Activated CD8-positive, alpha-beta memory T cell treated with anti-CD3 and anti-CD28 coated beads for 24 hours (primary cell): ENCODE results near the gene FBXO24.
A peak's percentile ranks its signal among the peaks of the same experiment; 100 is the strongest.

ENCODE experiments used
- DNase-seq: peaks from one replicate; pipeline ENCODE4 v3.0.0-alpha.2; 2020

FBXO24 gene

DNA sequence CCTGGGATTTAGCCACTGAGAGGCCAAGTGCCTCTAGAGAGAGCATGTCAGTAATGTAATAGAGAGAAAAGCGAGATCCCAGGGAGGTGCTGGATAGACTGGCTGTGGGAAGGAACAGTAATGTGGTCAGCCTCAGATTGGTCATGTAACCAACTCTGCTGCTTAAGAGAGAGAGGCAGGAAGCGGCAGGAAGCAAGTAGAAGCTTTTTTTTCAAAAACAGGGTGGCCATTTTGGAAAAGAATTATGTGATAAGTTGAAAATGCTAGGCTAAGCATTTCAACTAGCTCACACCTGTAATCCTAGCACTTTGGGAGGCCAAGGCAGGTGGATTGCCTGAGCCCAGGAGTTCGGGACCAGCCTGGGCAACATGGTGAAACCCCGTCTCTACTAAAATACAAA lies 12.3 kb downstream of the FBXO24 start:
- DNase-seq = no peak

DNA sequence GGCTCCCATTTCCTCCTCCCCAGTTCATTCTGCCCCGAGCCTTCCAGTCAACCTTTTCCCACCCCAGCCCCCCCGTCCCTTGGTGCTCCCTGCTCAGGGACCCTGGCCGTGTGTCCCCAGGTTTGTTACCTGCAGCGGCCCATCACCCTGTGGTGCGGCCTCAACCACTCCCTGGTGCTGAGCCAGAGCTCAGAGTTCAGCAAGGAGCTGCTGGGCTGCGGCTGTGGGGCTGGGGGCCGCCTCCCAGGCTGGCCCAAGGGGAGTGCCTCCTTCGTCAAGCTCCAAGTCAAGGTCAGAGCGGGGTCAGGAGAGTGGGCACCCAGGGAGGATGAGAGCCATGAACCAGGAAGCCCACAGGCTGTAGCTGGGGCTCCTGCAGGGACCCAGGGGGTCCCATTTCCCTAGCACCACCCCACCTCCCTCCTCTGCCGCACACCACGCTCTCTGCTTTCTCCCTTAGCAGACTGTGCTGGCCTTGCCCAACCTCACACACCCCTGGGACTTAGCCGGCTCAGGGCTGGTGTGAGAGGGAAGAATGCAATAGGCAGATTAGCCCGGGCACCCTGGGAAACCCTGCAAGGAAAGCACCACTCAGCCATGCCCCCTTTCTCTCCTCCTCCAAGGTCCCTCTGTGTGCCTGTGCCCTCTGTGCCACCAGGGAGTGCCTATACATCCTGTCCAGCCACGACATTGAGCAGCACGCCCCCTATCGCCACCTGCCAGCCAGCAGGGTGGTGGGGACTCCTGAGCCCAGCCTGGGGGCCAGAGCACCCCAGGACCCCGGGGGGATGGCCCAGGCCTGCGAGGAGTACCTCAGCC lies 14.0 kb downstream of the FBXO24 start:
- no peak for DNase-seq

DNA sequence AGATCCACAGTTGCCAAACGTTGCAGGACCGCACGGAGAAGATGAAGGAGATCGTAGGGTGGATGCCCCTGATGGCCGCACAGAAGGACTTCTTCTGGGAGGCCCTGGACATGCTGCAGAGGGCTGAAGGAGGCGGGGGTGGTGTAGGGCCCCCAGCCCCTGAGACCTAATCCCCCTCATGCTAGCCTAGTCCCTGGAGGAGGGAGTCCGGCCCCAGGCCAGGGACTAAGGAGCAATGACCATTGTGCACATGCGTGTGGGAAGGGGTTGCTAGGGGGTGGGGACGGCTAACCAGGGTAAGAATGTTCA lies 14.6 kb downstream of the FBXO24 start:
- no peak for DNase-seq

DNA sequence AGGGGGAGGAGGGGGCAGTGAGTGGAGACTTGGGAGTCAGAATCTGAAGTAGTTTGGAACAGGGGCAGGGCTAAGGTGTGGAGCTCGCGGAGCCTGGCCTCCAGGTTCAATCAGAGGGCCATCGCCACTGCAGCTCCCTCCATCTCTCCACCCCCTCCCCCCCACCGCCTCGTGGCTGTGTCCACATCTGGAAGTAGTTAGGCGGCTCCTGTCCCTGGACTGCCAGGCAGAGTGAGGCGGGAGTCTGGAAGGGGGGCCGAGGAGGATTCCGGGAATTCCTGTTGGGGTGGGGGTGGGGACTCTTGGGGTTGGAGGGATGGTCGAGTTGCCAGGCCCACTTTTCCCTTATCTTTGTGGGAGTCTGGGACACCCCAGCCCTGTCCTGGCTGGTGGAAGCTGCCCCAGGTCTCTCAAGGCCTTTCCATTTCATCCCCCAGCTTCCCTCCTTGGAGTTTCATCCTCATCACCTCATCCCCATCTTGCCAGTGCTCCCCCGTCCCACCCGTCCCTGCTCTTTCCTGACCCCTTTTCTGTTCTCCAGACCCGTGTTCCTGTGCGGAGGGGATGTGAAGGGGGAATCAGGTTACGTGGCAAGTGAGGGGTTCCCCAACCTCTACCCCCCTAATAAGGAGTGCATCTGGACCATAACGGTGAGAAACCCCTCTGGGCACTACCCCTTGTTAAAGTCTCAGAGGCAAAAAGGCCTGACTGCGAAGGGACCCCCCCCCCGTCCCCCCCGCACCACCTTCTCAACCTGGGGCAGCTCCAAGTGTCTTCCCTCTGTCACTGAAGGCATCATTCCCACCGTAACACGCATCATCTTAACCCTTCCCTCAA lies 17.0 kb downstream of the FBXO24 start:
- no peak for DNase-seq

DNA sequence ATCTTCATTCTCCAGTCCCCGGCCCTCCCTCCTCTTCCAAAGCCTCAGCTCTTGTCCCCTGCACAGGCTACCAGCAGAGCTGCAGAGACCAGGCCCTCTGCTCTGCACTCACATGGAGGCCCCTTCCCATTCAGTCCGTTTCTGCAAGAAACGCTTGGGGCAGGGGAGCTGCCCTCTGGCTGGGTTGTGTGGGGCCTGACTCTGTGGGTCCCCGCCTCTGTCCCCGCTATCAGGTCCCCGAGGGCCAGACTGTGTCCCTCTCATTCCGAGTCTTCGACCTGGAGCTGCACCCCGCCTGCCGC lies 17.5 kb downstream of the FBXO24 start:
- DNase-seq = no peak

DNA sequence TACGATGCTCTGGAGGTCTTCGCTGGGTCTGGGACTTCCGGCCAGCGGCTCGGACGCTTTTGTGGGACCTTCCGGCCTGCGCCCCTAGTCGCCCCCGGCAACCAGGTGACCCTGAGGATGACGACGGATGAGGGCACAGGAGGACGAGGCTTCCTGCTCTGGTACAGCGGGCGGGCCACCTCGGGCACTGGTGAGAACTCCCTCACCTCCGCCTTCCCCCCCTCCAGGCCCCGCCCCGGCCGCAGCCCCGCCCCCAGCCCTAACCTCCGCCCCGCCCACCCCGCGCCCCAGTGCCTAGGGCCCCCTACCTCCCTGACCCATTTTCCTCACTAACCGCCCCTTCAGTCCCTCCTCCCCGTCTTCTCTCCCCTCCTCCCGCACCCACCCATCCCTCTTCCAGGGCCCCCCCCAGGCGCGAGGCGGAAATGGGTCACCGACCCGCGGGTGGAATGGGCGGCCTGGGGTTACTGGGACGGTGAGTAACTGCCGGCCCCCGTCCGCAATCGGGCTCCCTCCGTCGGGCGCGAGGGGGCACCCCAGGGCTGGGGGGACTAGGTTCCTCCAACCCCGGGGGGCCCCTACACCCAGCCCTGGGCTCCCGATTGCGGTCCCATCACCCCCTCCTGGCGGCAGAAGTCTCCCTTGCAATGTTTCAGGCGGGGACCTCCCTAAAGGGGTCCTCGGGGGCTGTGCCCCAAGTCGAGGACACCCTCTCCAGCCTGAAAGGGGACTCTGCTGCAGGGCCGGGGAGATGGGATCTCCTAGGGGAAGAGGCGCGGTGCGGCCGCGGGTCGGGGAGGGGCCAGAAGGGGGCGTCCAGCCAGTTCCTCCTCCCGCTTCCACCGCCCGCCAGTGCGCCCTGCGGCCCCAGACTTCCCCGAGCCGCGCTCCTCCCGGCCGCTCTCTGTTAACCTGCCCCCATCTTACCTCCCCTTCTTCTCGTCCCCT lies 18.2 kb downstream of the FBXO24 start:
- peak; percentile 92 for DNase-seq

DNA sequence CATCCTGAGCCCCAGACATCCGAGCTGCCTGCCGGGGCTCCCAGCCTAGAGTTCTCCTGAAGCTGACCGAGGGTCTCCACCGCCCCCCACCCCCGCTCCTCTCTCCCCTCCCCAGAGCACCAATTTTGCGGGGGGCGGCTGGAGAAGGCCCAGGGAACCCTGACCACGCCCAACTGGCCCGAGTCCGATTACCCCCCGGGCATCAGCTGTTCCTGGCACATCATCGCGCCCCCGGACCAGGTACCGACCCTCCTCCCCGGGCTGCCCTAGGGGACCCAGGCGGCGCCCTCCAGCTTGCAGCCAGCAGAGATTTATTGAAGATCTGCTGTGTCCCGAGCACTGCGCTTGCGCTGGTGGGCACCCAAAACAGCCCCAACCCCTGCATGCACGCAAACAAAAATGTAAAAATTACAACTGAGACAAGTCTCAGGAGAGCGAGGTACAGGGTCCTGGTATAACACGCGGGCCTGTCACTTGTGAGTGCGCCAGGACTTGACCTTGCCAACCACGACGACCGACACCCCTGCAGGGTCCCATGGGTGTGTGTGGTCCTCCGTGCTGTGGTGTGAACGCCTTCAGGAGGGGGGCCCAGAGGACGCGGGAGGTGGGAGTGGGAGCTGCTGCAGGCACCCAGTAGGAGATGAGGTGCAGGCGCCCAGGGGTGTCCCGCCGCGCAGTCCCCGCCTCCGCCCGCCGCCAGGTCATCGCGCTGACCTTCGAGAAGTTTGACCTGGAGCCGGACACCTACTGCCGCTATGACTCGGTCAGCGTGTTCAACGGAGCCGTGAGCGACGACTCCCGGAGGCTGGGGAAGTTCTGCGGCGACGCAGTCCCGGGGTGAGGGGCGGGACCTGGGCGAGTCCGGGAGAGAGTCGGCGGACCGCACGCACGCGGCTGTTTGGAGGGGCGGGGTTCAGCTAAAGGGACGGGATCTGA lies 19.1 kb downstream of the FBXO24 start:
- peak; percentile 77 for DNase-seq

DNA sequence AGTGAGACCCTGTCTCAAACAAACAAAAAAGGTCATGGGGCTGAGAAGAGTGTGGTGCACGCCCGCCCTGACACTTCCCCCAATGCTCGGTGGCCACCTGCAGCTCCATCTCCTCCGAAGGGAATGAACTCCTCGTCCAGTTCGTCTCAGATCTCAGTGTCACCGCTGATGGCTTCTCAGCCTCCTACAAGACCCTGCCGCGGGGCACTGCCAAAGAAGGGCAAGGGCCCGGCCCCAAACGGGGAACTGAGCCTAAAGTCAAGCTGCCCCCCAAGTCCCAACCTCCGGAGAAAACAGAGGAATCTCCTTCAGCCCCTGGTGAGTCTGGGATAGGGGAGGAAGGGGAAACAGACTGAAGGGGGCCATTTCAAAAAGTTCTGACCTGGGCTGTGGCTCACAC lies 20.2 kb downstream of the FBXO24 start:
- no peak for DNase-seq

DNA sequence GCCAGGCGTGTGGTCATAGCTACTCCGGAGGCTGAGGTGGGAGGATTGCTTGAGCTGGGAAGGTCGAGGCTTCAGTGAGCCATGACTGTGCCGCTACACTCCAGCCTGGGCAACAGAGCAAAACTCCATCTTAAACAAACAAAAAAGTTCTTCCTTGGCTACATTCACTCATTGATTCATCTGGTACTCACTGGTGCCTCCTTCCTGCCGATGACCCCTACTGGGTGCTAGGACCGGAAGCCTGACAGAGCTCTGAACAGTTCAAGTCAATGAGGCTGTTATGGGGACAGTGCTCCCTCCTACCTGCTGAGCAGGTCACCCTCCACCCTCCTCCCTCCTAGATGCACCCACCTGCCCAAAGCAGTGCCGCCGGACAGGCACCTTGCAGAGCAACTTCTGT lies 21.0 kb downstream of the FBXO24 start:
- DNase-seq = no peak

DNA sequence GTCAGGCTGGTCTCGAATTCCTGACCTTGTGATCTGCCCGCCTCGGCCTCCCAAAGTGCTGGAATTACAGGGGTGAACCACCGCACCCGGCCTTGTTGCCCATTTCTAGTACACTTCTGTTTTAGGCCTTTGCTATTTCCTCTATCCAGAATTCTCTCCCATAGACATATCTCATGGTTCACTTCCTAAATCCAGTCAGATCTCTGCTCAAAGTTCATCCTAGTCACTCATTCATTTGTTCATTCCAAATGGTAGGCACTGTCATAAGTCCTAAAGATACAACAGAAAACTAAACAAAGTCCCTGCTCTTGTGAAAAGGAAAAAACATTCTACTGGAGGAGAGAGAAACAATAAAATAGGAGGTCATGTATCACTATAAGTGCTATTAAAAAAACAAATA lies 23.8 kb downstream of the FBXO24 start:
- no peak for DNase-seq

DNA sequence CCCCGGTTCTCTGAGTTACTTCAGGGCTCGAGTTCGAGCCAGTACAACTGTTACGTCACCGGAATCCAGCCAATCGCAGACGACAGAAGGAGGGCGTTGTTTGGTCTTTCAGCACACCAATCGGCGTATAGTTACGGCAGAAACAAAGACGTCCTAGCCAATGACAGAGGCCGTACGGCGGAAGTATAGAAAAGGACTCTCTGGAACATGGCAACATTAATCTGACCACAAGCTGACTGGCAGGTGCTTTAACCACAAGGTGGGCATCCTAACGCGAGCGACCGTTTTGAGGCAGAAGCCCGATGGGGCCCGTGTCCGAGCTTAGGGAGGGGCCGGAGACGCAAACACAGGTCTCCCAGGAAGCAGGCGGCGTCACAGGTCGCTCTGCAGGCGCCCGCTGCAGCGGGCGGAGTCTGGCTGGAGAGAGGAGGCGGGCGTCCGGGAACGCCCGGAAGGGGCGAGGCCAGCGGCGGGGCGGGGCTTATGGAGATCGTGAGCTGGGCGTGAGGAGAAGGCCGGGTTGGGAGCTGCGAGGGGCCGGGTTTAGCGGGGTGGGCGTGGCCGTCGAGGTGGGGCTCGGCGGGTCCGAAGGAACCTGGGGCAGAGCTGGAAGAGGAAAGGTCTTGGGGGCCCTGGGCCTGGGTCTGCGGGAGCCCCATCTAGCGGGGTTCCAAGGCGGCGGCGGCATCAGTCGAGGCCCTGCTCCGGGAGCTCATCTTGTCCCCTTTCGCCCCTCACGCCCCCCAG lies 26.0 kb downstream of the FBXO24 start, which contains the start of gene MOSPD3:
Gene MOSPD3 (plus strand): TSS at position 558 of the 747 bp plus-strand sequence. CDS start 252 bp downstream, outside the sequence.
- peak; percentile 99 for DNase-seq

DNA sequence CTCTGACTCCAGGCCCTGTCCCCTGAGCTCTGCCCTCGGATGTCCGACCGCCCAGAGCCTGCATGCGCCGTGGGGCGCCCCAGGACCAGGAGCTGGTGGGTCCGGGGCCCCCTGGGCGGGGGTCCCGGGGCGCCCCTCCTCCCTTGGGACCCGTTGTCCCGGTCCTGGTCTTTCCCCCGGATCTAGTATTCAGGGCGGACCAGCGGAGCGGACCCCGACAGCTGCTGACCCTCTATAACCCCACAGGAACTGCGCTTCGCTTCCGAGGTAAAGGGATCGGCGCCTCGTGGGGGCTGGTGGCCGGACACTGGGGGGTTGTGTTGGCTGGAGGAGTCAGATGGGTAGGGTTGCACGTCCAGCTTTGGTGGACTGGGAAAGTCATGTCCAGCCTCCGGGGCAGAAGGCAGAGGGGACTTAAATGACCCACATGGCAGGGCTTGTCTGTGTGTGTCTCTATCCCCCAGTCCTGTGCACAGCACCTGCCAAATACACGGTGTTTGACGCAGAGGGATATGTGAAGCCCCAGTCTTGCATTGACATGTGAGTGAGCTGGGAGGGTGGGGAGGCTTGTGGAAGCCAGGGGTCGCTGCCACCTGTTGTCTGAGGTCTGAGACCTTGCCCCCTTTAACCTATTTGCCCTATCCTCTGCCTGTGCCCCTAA lies 26.7 kb downstream of the FBXO24 start:
- DNase-seq = peak; percentile 63

DNA sequence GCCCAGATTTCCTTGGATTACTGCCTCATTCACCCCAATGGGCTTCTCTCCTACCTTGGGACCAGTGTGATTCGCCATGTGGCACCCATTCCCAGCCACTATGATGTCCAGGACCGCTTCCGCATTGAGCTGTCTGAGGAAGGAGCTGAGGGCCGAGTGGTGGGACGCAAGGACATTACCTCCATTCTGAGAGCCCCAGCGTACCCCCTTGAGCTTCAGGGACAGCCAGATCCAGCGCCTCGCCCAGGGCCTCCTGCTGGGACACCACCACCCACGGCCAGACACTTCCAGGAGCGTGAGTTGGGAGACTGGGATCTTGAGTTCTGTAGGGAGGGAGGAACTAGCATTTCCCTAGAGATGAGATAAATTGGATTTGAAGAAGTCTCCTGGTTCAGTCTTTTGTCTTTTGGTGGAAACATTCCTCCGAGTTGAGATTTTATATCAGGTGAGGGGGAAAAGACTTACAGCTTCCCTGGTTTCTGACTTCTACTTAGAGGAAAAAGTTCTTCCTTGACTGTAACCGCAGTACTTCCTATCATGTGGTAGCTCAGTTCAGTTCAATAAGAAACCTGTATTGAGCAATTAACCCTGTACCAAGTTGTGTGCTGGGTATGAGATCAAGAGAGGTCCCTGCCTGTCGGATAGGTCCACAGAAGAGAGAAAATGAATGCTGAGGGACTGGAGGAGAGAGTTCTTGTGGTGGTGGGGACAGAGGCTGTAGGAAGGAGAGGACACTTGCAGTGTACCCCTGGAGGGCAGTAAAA lies 27.5 kb downstream of the FBXO24 start:
- no peak for DNase-seq

DNA sequence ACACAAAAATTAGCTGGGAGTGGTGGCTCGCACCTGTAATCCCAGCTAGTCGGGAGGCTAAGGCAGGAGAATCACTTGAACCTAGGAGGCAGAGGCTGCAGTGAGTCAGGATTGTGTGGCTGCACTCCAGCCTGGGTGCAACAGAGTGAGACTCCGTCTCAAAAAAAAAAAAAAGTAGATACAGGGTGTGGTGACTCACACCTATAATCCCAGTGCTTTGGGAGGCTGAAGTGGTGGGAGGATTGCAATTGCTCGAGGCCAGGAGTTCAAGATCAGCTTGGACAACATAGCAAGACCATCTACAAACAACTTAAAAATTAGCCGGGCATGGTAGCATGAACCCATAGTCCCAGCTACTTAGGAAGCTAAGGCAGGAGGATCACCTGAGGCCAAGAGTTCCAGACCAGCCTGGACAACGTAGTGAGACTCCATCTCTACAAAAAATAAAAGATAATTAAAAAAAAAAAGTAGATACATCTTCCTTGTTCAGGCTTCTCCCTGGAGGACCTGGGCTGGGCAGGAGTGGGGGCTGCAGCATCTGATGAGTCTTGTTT lies 28.3 kb downstream of the FBXO24 start:
- DNase-seq = no peak

DNA sequence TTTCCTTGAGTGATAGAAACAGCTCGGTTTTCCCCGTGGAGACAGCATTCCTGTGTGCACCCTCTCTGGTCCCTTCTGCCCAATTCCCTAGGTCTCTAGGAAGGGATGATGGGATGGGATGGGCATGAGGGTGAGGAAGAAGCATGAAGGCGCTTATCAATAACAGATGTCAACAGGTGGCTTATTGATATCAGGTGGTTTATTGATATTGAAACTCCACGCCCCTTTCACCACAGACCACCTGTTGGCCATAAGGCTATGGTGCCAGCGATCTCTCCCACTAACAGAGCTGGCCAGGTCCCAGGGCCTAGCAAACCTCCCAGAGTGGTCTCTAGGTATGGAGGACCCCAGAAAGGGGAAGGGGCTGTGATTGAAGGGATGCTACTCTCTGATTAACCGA lies 34.1 kb downstream of the FBXO24 start:
- DNase-seq = no peak

DNA sequence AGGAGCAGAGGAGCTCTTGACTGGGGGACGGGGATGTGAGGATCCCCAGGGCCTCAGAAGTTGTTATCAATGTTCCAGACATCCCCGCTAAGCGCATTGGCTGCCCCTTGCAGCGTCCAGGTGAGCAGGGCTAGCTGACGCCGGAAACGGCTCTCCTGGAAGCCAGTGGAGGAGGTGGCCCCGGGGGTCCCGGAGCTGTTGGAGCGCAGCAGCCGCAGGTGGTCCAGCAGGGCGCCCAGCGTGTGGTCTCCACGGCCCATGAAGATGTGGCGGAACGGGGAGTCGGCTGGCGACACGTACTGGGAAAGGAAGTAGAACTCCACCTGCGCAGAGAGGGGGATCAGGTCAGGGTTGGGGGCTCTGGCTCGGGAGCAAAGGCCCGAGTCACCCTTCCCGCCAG lies 34.7 kb downstream of the FBXO24 start:
- no peak for DNase-seq

DNA sequence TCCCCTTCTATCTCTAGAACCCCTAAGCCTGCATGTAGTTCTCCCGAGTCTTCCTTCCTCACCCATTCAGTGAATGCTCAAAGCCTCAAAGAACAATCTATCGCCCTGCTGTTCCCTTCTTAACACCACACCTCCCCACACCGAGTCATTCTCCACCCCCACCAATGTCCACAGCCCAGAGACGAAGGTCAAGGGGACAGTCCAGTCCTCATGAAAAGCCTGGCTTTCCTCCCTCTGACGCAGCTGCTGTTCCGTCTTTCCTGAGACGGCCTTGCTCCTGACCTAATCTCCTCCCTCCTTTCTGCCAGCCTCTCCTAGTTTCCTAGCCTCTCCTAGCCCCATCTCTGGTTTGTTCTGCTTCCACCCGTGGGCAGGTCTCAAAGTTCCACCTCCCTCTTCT lies 35.4 kb downstream of the FBXO24 start:
- DNase-seq = no peak

DNA sequence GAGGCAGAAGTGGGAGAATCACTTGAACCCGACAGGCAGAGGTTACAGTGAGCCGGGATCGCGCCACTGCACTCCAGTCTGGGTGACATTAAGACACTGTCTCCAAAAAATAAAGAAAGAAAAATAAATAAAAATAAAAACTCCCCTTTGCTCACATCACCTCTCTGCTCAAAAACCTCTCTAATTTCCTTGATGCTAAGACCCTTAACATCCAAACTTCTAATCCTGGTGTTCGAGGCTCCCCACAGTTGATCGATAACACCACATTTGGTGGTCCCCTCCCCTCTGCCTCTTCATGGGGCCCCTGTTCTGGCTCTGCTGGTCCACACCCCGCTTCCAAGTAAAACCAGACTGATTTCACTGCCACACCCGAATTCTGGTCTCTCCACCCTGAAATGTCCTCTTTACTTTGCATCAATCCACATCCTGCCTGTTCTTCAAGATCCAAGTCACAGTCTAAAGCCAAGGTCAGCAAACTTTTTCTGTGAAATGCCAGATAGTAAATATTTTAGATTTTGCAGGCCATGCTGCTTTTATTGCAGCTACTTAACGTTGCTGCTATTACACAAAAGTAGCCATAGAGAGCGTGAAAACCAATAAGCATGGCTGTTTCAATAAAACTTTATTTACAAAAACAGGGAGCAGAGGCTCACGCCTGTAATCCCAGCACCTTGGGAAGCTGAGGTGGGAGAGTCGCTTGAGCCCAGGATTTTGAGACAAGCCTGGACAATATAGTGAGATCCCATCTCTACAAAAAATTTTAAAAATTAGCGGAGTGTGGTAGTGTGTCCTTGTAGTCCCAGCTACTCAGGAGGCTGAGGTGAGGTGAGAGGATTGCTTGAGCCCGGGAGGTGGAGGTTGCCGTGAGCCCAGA lies 38.1 kb downstream of the FBXO24 start:
- DNase-seq = no peak

DNA sequence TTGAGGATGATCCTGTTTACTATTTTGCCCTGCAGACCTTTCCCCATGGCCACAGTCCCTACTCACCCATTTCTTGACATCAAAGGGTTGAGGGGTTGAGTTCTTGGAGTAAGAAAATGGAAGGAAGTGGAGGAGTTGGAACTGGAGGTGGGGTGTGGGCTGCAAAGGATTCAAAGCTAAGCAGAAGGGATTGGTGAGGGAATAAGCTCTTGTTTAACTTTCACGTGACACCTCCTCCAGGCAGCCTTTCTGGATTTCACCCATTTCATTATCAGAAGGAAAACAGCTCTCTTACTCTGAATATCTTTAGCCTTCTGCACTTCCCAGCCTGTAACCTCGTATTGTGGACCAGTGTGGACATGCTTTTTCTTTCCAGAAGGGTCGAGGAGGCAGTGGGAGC lies 39.9 kb downstream of the FBXO24 start:
- DNase-seq = no peak
